Hepatocyte (in vitro differentiated cells): ENCODE measurements around the gene NMRK1. TPM values are rescaled to one million over a fixed set of nuclear protein-coding genes. Genes with fewer than 3 reads are reported as not detected.
A peak's percentile ranks its signal among the peaks of the same experiment; 100 is the strongest.

Experiments
- DNase-seq: peaks from one replicate; pipeline ENCODE4 v3.0.0-alpha.2; 2016; ENCODE audit warnings: low spot score
- H2AFZ ChIP-seq: fragments of 200-600 bp; sonication (generic); 2 replicates; pipeline ENCODE4 v1.6.0; 2016; ENCODE audit warnings: antibody characterized with exemption, mild to moderate bottlenecking
- H3K27ac ChIP-seq: fragments of 200-600 bp; sonication (generic); 2 replicates; pipeline ENCODE4 v1.5.1; 2016; ENCODE audit warnings: mild to moderate bottlenecking
- H3K27me3 ChIP-seq: fragments of 200-600 bp; sonication (generic); 2 replicates; pipeline ENCODE4 v1.6.1; 2016
- H3K36me3 ChIP-seq: fragments of 200-600 bp; sonication (generic); replicated peaks from 2 replicates; pipeline ENCODE4 v1.5.1; 2016; ENCODE audit warnings: low read depth; ENCODE audit not compliant: insufficient read depth
- H3K4me1 ChIP-seq: fragments of 200-600 bp; sonication (generic); 2 replicates; pipeline ENCODE4 v1.5.1; 2016; ENCODE audit warnings: mild to moderate bottlenecking, moderate library complexity; ENCODE audit not compliant: insufficient read depth
- H3K4me2 ChIP-seq: fragments of 200-600 bp; sonication (generic); 2 replicates; pipeline ENCODE4 v1.6.0; 2016
- H3K4me3 ChIP-seq: fragments of 200-600 bp; sonication (generic); 2 replicates; pipeline ENCODE4 v1.5.1; 2016; ENCODE audit warnings: mild to moderate bottlenecking
- H3K79me2 ChIP-seq: fragments of 200-600 bp; sonication (generic); 2 replicates; pipeline ENCODE4 v1.6.0; 2017; ENCODE audit warnings: mild to moderate bottlenecking
- H3K9me2 ChIP-seq: fragments of 200-600 bp; sonication (generic); replicated peaks from 2 replicates; pipeline ENCODE4 v1.6.0; 2017; ENCODE audit warnings: mild to moderate bottlenecking; ENCODE audit not compliant: insufficient read depth
- H3K9me3 ChIP-seq: fragments of 200-600 bp; sonication (generic); 2 replicates; pipeline ENCODE4 v1.5.1; 2016; ENCODE audit warnings: low read depth, mild to moderate bottlenecking
- H4K20me1 ChIP-seq: fragments of 200-600 bp; sonication (generic); 2 replicates; pipeline ENCODE4 v1.6.0; 2016; ENCODE audit warnings: mild to moderate bottlenecking; ENCODE audit not compliant: insufficient read depth, poor library complexity, severe bottlenecking
- CTCF ChIP-seq: fragments of 200-600 bp; sonication (generic); IDR thresholded peaks from 2 replicates; pipeline ENCODE4 v1.5.1; 2016; ENCODE audit warnings: antibody characterized with exemption, mild to moderate bottlenecking; ENCODE audit not compliant: poor library complexity
- EZH2 ChIP-seq: fragments of 200-600 bp; sonication (generic); IDR thresholded peaks from 2 replicates; pipeline ENCODE4 v1.6.1; 2016; ENCODE audit warnings: antibody characterized with exemption, mild to moderate bottlenecking, borderline replicate concordance
- EZH2phosphoT487 ChIP-seq: fragments of 200-600 bp; sonication (generic); IDR thresholded peaks from one replicate; pipeline ENCODE4 v1.6.1; 2018; ENCODE audit warnings: antibody characterized with exemption, mild to moderate bottlenecking, low read depth, moderate library complexity; ENCODE audit not compliant: unreplicated experiment, severe bottlenecking
- whole genome bisulfite sequencing: methylation state at CpG from one replicate; pipeline ENCODE4 v1.1.6; 2016; ENCODE audit warnings: low lambda C conversion rate; ENCODE audit errors: missing lambda C conversion rate; 5-methylcytosine and 5-hydroxymethylcytosine counted together
- polyA plus RNA-seq: library from polyadenylated mRNA; unstranded; fragments of >200 nt; fragmentation: Nextera tagmentation; extraction: Ambion mirVana; gene quantifications from 2 replicates; pipeline ENCODE4 v1.2.1, GENCODE V29; 2016
- total RNA-seq: library from RNA; depleted of rRNA; stranded (reverse); fragments of >200 nt; gene quantifications from 2 replicates; pipeline ENCODE4 v1.2.3, GENCODE V29; 2014

Gene NMRK1
- total and polyA plus RNA-seq, 2 experiments from 2014 or later: 13.6 to 16.1 TPM

DNA sequence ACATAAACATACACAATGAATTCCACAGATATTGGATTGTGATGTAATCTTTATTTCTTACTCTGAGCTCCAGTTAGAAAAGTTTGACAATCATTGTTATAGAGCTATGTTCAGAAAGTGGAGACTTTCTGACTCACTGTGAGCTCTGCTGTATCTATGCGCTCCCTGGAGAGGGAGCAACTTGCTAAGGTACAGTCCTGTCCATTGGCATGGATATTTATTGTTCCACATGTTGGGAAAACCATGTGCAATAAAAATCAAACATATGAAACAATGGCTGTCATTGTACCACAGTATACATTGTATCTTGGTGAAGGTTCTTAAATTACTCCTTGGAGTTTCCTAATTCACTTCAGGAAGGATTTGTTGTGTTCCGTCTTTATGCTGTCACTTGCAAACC, 26.8 kb downstream of the NMRK1 start:
- Histone ChIP-seq H3K4me2 (no peak overlapping the region), H3K27ac (peak overlapping the region; percentile 47), H3K4me1 (peaks cover 9% of the 10 kb centered on the region), H3K36me3 (no peaks in the 10 kb centered on the region), H3K4me3 (no peak overlapping the region), H3K79me2 (no peaks in the 10 kb centered on the region), H2AFZ (no peak overlapping the region), H3K9me3 (no peaks in the 10 kb centered on the region), H4K20me1 (no peaks in the 10 kb centered on the region), H3K27me3 (no peaks in the 10 kb centered on the region), H3K9me2 (no peaks in the 10 kb centered on the region)
- 79% methylated on average over 2 of the region's 2 CpGs for WGBS
- TF ChIP-seq EZH2phosphoT487 (no peak), EZH2 (no peak), CTCF (peak; percentile 18)
- DNase-seq: no peak

DNA sequence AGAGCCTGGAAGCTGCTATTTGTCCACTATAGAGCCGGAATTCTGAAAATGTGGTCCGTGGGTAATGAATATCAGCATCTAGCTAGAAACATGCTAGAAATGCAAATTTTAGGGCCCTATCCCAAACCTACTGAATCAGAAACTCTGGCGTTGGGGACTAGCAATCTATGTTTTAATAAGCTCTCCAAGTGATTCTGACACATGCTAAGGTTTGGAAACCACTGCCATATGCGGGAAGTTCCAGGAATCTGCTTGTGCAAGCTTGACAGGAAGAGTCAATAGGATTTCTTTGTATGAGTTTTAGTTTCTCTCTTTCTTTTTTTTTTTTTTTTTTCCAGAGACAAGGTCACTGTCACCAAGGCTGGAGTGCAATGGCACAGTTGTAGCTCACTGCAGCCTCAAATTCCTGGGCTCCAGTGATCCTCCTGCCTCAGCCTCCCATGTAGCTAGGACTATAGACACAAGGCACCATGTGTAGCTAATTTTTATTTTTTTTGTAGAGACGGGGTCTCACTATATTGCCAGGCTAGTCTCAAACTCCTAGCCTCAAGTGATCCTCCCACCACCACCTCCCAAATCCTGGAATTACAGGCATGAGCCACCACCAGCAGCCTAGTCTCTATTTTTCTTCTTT, 33.5 kb downstream of the NMRK1 start:
- Histone ChIP-seq H3K36me3 (no peaks in the 10 kb centered on the region), H2AFZ (no peak overlapping the region), H3K4me3 (no peak overlapping the region), H3K27ac (no peak overlapping the region), H3K9me2 (no peaks in the 10 kb centered on the region), H4K20me1 (no peaks in the 10 kb centered on the region), H3K79me2 (no peaks in the 10 kb centered on the region), H3K27me3 (no peaks in the 10 kb centered on the region), H3K4me1 (no peaks in the 10 kb centered on the region), H3K4me2 (no peak overlapping the region), H3K9me3 (no peaks in the 10 kb centered on the region)
- TF ChIP-seq CTCF (no peak), EZH2 (no peak), EZH2phosphoT487 (no peak)
- DNase-seq: no peak
- WGBS: 82% methylated on average over 5 of the region's 5 CpGs

DNA sequence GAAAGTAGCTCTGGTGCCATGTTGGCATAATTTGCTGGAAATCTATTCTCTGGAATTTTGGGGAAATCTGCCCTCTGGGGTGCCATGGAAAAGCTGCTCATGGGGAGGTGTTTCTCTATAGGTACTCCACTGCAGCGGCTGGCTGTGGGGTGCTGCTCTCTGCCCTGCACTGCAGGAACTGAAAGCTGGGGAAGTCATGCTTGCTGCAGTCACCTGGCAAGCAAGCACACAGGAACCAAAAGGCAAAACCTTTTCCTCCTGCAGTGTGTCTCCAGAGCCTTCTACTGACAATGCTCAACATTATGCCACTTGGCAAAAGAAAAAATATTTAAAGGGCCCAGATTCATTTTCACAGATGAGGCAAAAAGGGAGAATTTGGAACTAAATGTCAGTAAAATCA, 34.1 kb downstream of the NMRK1 start:
- Histone ChIP-seq H3K4me1 (no peaks in the 10 kb centered on the region), H3K4me3 (no peak overlapping the region), H3K9me3 (no peaks in the 10 kb centered on the region), H2AFZ (no peak overlapping the region), H3K9me2 (no peaks in the 10 kb centered on the region), H3K36me3 (no peaks in the 10 kb centered on the region), H4K20me1 (no peaks in the 10 kb centered on the region), H3K27ac (no peak overlapping the region), H3K27me3 (no peaks in the 10 kb centered on the region), H3K4me2 (no peak overlapping the region), H3K79me2 (no peaks in the 10 kb centered on the region)
- no peak for TF ChIP-seq CTCF
- TF ChIP-seq EZH2phosphoT487: no peak
- no peak for TF ChIP-seq EZH2
- WGBS: 80% methylated on average over 1 of the region's 1 CpG
- no peak for DNase-seq

DNA sequence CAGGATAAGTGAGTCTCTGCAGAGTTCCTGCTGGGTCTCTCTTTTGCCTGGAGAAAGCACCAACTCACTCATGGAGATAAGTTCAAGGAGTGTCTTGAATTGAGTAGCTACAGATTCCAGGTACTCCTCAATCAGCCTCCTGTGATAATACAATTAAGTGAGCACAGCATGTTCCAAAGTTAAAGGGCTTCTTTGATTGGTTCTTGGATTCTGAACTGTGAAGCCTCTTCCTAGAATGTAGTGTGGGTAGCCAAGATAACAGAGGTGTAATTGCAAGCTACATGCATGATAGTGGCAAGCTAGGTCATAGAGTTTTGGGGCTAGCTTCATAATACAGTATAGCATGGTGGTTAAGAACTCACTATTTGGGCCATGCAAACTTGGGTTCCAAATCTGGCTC, 36.7 kb downstream of the NMRK1 start:
- H3K27ac ChIP-seq: no peak overlapping the region
- H3K4me2 ChIP-seq: no peak overlapping the region
- no peaks in the 10 kb centered on the region for H4K20me1 ChIP-seq
- H3K4me1 ChIP-seq: no peaks in the 10 kb centered on the region
- no peak for TF ChIP-seq CTCF
- no peak for TF ChIP-seq EZH2
- TF ChIP-seq EZH2phosphoT487: no peak
- H2AFZ ChIP-seq: no peak overlapping the region
- no peak for DNase-seq
- no peaks in the 10 kb centered on the region for H3K9me3 ChIP-seq
- H3K36me3 ChIP-seq: no peaks in the 10 kb centered on the region
- H3K4me3 ChIP-seq: no peak overlapping the region
- no peaks in the 10 kb centered on the region for H3K9me2 ChIP-seq
- no peaks in the 10 kb centered on the region for H3K27me3 ChIP-seq
- no peaks in the 10 kb centered on the region for H3K79me2 ChIP-seq
